Cardiac muscle cell (in vitro differentiated cells and primary cell): ENCODE results near the gene VTI1A. TPM values are rescaled to one million over a fixed set of nuclear protein-coding genes. Genes with fewer than 3 reads are reported as not detected.

Experiments
- DNase-seq, 2 donors: peaks; one replicate each; pipeline versions ENCODE4 v3.0.0 to v3.0.0-alpha.2; 2010 to 2017; ENCODE audit warnings: low read depth in 1 of 2, low spot score in 1 of 2
- H3K27ac ChIP-seq: fragments of 200-600 bp; sonication (generic); 2 replicates; pipeline ENCODE4 v1.5.1; 2016
- H3K27me3 ChIP-seq: fragments of 200-600 bp; sonication (generic); 2 replicates; pipeline ENCODE4 v1.6.0; 2016; ENCODE audit warnings: control low read depth
- H3K36me3 ChIP-seq: fragments of 200-600 bp; sonication (generic); 2 replicates; pipeline ENCODE4 v1.5.1; 2016; ENCODE audit warnings: control low read depth
- H3K4me1 ChIP-seq: fragments of 200-600 bp; sonication (generic); 2 replicates; pipeline ENCODE4 v1.8.1; 2017; ENCODE audit warnings: low read depth, mild to moderate bottlenecking, mixed run types
- H3K4me3 ChIP-seq: fragments of 200-600 bp; sonication (generic); 2 replicates; pipeline ENCODE4 v1.5.1; 2016; ENCODE audit warnings: mild to moderate bottlenecking
- H3K9me3 ChIP-seq: fragments of 200-600 bp; sonication (generic); 2 replicates; pipeline ENCODE4 v1.5.1; 2017; ENCODE audit warnings: low read depth, mild to moderate bottlenecking, control low read depth
- polyA plus RNA-seq: library from polyadenylated mRNA; unstranded; fragments of >200 nt; fragmentation: Nextera tagmentation; extraction: Ambion mirVana; gene quantifications from 2 replicates; pipeline ENCODE4 v1.2.1, GENCODE V29; 2016
- total RNA-seq: library from RNA; depleted of rRNA; stranded (reverse); fragments of >200 nt; gene quantifications from 2 replicates; pipeline ENCODE4 v1.2.3, GENCODE V29; 2016
- TF ChIP-seq, protein P1 (sequence below): IDR thresholded peaks from 2 replicates; pipeline ENCODE4 v1.5.1; 2012; ENCODE audit warnings: low read depth, mild to moderate bottlenecking, low read length

Gene VTI1A
- total and polyA plus RNA-seq, 2 experiments from 2014 or later: 19.3 to 33.1 TPM

- DNase-seq: peak in 1 of 2 donors; percentile 93
- Histone ChIP-seq H3K9me3 (no peaks in the 10 kb centered on the region), H3K4me1 (peaks cover 30% of the 10 kb centered on the region), H3K36me3 (no peaks in the 10 kb centered on the region), H3K27ac (peak overlapping the region; percentile 78), H3K27me3 (no peaks in the 10 kb centered on the region), H3K4me3 (no peak overlapping the region)
- TF ChIP-seq, protein P1, sequence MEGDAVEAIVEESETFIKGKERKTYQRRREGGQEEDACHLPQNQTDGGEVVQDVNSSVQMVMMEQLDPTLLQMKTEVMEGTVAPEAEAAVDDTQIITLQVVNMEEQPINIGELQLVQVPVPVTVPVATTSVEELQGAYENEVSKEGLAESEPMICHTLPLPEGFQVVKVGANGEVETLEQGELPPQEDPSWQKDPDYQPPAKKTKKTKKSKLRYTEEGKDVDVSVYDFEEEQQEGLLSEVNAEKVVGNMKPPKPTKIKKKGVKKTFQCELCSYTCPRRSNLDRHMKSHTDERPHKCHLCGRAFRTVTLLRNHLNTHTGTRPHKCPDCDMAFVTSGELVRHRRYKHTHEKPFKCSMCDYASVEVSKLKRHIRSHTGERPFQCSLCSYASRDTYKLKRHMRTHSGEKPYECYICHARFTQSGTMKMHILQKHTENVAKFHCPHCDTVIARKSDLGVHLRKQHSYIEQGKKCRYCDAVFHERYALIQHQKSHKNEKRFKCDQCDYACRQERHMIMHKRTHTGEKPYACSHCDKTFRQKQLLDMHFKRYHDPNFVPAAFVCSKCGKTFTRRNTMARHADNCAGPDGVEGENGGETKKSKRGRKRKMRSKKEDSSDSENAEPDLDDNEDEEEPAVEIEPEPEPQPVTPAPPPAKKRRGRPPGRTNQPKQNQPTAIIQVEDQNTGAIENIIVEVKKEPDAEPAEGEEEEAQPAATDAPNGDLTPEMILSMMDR: no peak
Observed at GRCh38 chr10:112834751-112835181, 387.8 kb downstream of the VTI1A start.

DNA sequence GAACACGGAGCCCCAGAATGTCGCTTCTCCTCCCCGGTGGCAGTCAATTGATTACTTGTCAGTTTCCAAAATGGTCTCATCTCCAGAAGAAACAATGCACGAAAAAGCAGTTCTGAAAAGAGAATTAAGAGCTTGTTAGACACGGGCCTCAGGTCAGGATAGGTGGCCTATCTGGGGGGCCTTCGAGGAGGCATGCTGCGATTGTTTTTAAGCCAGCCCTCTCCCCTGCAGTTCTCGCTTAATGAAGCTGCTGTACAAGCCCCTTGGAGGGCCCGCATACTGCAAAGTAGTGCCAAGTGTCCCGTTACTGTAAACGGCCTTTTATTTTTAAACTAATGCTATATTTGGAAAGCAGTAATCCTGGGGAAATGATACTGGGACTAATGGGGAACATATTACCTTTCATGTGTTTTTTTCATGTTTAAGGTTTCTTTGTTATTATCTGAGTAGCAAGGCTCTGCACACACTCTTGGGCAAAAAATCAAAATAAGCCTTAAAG lies 388.3 kb downstream of the VTI1A start:
- Histone ChIP-seq H3K36me3 (no peaks in the 10 kb centered on the region), H3K4me3 (no peak overlapping the region), H3K4me1 (peaks cover 30% of the 10 kb centered on the region), H3K27me3 (no peaks in the 10 kb centered on the region), H3K27ac (peak overlapping the region; percentile 78), H3K9me3 (no peaks in the 10 kb centered on the region)
- no peak for DNase-seq
- TF ChIP-seq, protein P1: no peak

DNA sequence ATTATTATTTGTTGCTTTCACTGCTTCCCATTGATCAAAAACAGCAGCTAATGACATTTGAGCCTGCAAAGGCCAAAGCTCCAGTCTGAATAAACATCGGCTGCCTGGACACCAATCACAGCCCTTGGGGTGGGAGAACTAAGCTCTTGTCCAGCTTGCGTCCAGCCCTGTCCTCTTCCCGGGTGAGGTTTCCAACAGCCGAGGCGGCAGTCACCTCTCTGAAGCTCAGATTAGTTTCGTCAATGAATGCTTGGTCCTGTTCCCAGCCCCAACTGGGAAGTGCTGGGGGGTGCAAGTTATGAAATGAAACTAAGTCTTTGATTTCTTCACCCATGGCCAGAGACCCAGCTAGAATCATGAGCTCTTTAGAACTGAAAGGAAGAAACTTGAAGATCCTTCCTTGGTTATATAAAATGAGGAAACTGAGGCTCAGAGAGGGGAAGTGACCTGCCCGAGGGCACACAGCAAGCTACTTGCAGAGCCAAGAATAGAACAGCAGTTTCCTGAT lies 389.0 kb downstream of the VTI1A start:
- H3K9me3 ChIP-seq: no peaks in the 10 kb centered on the region
- peak; percentile 35 to 51 for DNase-seq
- TF ChIP-seq, protein P1: no peak
- H3K4me3 ChIP-seq: no peak overlapping the region
- peaks cover 30% of the 10 kb centered on the region for H3K4me1 ChIP-seq
- no peaks in the 10 kb centered on the region for H3K27me3 ChIP-seq
- H3K36me3 ChIP-seq: no peaks in the 10 kb centered on the region
- H3K27ac ChIP-seq: peak overlapping the region; percentile 78

DNA sequence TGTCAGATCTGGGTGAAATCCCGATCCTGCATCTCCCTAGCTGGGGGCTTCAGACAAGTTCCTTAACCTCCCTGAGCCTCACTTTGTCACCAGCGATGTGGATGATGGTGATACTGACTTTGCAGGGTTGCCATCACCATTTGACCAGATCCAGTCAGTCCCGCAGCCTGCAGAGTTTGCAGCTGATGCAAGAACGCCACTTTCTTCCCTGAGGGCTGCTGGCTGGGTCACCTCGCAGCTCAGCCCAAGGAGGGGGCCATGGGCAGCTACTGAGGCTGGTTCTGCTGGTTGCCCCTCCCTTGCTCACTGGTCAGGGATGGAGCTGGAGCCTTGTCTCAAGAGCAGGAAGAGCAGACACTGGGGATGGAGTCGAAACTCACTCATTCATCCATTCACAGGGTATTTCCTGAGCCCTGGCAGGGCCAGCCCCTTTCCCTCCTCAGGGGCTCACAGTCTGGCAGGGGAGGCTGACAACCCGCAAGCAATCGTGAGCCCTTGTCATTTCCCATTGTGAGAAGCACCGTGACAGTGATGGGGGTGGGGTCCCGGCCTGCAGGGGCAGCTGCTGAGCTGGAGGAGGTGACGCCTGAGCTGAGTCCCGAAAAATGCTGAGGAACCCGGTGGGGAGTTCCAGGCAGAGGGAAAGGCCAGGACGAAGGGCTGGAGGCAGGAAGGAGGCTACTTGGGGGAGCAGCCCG lies 391.9 kb downstream of the VTI1A start:
- no peaks in the 10 kb centered on the region for H3K36me3 ChIP-seq
- no peaks in the 10 kb centered on the region for H3K9me3 ChIP-seq
- TF ChIP-seq, protein P1: no peak
- H3K27me3 ChIP-seq: no peaks in the 10 kb centered on the region
- no peak for DNase-seq
- no peak overlapping the region for H3K27ac ChIP-seq
- no peak overlapping the region for H3K4me3 ChIP-seq
- H3K4me1 ChIP-seq: peaks cover 39% of the 10 kb centered on the region

- no peak for DNase-seq
- no peak overlapping the region for H3K4me3 ChIP-seq
- H3K9me3 ChIP-seq: no peaks in the 10 kb centered on the region
- TF ChIP-seq, protein P1: no peak
- no peak overlapping the region for H3K27ac ChIP-seq
- H3K27me3 ChIP-seq: no peaks in the 10 kb centered on the region
- H3K4me1 ChIP-seq: peaks cover 30% of the 10 kb centered on the region
- no peaks in the 10 kb centered on the region for H3K36me3 ChIP-seq
Observed at GRCh38 chr10:112839928-112840654, 393.1 kb downstream of the VTI1A start.
